ENCODE measurements around the gene RHOB. TPM values are rescaled to one million over a fixed set of nuclear protein-coding genes. Genes with fewer than 3 reads are reported as not detected.
"Not testable (repeated sequence)": the region's sequence is repeated elsewhere in the genome, so short reads cannot be mapped to it uniquely, and the experiment has no call there.

Gene RHOB
- total RNA-seq, 2 donors from 2014 or later, result 12.1 to 26.8 TPM

DNA sequence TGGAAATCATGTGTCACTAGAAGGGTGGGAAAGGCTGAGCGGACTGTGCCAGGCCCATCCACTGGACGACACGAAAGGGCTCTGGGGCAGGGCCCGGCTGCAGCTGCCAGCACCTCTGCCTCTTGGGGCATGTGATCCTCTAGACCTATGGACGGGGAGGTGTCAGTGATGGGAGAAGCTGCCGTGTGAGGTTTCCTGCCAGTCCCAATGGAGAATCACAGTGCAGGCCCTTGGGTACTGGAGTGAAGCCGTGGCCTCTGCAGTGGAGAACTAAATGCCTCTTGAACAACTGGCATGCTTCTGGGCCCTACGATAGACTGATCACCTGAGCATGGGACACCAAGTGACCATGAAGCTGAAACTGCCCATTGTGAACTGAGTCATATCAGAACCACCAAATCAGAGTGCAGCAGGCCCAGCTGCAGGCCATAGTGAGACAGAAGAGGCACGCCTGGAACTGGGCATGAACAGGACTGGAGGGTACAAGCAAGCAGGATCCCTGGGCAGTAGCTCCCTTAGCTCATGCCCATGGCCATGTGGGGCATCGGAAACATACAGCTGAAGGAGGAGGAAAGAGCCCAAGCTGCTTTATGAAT lies 18.8 kb upstream of the RHOB start:
- Mint-ChIP-seq H3K4me3 (no peak overlapping the region), H3K9me3 (no peaks in the 10 kb centered on the region), H3K27ac (no peak overlapping the region), H3K4me1 (ENCODE audit: low read depth in 2 of 2) (peaks cover 40 to 43% of the 10 kb centered on the region in 2 donors), H3K27me3 (peaks cover 0 to 2% of the 10 kb centered on the region in 2 donors), H3K36me3 (no peaks in the 10 kb centered on the region)
- no peak for DNase-seq (ENCODE audit: low spot score)
- ATAC-seq, result no peak

DNA sequence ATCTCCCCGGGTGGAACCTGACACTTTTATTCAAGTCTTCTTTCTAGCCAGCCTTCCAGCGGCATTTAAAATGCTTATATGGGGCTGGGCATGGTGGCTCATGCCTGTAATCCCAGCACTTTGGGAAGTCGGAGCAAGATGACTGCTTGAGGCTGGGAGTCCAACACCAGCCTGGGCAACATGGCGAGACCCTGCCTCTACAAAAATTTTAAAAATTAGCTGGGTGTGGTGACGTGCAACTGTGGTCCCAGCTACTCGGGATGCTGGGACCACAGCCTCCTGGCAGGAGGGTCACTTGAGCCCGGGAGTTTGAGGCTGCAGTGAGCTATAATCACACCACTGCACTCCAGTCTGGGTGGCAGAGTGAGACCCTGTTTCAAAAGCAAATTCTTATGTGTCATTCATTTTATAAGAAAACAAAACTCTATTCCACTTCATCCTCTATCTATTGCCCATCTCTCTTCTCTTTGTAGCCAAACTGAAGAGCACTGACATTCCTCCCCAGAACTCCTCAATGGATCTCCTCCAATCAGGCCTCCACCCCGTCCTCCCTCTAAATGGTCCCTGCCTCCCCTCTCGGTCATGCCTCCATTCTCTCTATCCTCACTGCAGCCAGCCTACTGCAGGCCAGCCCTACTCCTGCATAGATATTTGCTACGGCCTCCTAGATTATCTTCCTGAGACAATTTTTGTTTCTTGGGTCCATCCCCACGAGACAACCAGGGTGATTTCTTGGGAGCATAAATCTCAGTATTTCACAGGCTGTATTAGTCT lies 18.0 kb upstream of the RHOB start:
- H3K27me3 Mint-ChIP-seq, result peaks cover 0 to 2% of the 10 kb centered on the region in 2 donors
- H3K4me1 Mint-ChIP-seq (ENCODE audit: low read depth in 2 of 2), result peaks cover 32 to 36% of the 10 kb centered on the region in 2 donors
- ATAC-seq, result no peak
- H3K4me3 Mint-ChIP-seq, result no peak overlapping the region
- no peak overlapping the region for H3K27ac Mint-ChIP-seq
- DNase-seq (ENCODE audit: low spot score), result no peak
- no peaks in the 10 kb centered on the region for H3K36me3 Mint-ChIP-seq
- H3K9me3 Mint-ChIP-seq, result no peaks in the 10 kb centered on the region

DNA sequence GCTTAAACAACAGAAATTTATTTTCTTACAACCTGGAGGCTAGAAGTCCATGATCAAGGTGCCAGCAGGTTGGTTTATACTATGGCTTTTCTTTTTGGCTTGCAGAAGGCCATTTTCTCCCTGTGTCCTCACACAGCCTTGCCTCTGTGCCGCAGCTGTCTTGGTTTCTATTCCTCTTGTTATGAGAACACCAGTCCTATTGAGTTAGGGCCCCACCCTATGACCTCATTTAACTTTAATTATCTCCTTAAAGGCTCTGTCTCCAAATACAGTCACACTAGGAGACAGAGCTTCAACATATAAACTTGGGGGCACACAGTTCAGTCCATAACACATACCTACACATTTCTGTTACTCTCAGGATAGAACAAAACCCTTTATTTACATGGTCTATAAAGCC lies 17.3 kb upstream of the RHOB start:
- DNase-seq (ENCODE audit: low spot score), result no peak
- H3K4me1 Mint-ChIP-seq (ENCODE audit: low read depth in 2 of 2), result peaks cover 25 to 30% of the 10 kb centered on the region in 2 donors

DNA sequence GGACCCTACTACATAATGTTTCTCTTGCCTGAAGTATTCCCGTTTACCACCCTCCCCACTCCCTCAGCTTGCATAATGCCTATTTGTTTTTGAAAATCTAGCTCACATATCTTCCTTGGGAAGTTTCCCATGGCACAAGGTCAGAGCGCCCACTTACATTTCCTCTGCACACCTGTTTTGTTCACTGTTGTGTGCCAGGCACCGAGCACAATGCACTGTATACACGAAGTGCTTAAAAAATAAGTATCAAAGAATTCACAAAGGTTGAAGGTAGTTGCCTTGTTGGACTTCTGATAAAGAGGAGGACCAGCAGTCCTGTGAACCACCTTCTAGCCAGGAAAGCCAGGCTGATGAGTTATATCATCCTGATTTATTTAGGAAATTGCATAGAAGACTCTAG lies 16.8 kb upstream of the RHOB start:
- DNase-seq (ENCODE audit: low spot score) (no peak), ATAC-seq (no peak)
- Mint-ChIP-seq H3K27me3 (peaks cover 0 to 2% of the 10 kb centered on the region in 2 donors), H3K4me1 (ENCODE audit: low read depth in 2 of 2) (peaks cover 22 to 25% of the 10 kb centered on the region in 2 donors), H3K9me3 (no peaks in the 10 kb centered on the region), H3K36me3 (no peaks in the 10 kb centered on the region), H3K27ac (no peak overlapping the region), H3K4me3 (no peak overlapping the region)

More for the DNA sequence above, 17.3 kb upstream of the RHOB start:
- no peak for ATAC-seq
- Mint-ChIP-seq H3K36me3 (no peaks in the 10 kb centered on the region), H3K4me3 (no peak overlapping the region), H3K9me3 (no peaks in the 10 kb centered on the region), H3K27me3 (peaks cover 0 to 2% of the 10 kb centered on the region in 2 donors), H3K27ac (no peak overlapping the region)

DNA sequence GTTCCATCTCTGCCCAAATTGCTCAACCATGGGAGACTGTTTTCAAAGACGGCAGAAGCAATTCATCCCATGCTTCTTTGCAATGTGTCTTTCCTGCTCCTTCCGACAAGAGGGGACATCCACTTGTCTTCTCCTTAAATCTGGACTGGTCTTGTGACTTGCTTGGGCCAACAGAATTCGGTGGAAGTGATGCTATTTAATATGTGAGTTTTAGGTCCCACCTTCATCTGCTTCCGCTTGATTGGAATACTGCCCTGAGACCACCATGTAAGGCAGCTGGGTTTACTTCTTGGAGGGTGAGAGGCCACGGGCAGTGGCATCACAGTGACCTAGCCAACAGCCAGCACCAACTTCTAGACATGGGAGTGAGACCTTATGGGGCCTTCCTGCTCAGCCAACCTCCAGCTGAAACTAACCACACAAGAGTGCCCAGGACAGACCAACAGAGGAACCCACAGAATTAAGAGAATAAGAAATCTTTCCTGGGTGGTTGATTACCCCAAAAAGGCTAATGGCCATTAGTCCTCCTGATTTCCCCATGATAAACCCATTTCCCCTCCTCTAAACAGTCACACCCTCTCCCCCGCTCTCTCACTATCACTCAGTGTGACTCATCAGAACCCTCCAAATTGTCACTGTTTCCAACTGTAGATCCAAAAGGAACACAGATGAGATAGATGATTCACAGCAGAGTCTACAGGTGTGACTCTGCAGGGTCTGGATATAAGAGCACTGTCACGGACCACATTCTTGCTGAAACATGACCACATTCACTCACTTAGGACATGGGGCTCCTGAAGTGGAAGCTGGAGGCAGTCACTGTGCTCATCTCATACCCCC lies 16.2 kb upstream of the RHOB start:
- DNase-seq (ENCODE audit: low spot score), result no peak
- Mint-ChIP-seq H3K9me3 (no peaks in the 10 kb centered on the region), H3K4me3 (peak overlapping the region; percentile 4), H3K4me1 (ENCODE audit: low read depth in 2 of 2) (peaks cover 16 to 18% of the 10 kb centered on the region in 2 donors), H3K27me3 (peaks cover 0 to 2% of the 10 kb centered on the region in 2 donors), H3K36me3 (no peaks in the 10 kb centered on the region), H3K27ac (no peak overlapping the region)
- ATAC-seq, result peak; percentile 71 to 86

DNA sequence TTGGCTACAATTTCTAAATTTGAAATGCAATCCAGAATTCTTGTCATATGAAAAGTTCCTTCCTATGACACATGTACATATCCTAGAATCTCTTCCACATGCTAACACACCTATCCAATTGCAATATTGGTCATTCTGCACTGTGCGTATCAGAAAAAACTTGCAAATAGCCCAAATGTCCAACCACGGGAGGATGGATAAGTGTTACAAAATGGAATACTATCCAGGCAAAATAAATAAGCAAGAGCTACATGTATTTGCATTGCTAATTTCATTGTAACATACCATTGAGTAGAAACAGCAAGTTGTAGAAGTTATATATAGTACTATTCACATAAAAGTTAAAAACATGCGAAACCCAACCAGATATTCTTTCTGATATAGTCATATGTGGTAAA lies 15.6 kb upstream of the RHOB start:
- no peaks in the 10 kb centered on the region for H3K9me3 Mint-ChIP-seq
- ATAC-seq (no peak), DNase-seq (ENCODE audit: low spot score) (no peak)
- no peaks in the 10 kb centered on the region for H3K36me3 Mint-ChIP-seq
- H3K4me3 Mint-ChIP-seq, result no peak overlapping the region
- H3K27me3 Mint-ChIP-seq, result peaks cover 0 to 2% of the 10 kb centered on the region in 2 donors
- H3K4me1 Mint-ChIP-seq (ENCODE audit: low read depth in 2 of 2), result peaks cover 15 to 16% of the 10 kb centered on the region in 2 donors
- no peak overlapping the region for H3K27ac Mint-ChIP-seq

DNA sequence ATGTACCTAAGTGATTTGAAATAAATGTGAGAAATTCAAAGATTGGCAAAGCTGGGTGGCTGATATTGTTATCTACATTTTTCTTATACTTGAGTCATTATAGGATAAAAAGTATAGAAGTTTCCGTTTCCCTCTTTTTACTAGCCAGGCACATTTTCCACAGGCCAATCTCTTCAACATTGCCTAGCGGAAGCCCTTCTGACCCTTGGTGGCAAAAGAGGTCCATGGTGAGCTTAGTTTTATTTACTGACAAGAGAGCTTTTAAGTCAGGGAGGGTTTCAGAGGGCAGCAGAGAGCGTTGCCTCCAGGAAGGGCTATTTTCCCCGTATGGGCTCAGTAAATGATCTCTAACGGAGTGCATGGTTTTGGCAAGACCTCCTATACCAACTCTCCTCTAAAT lies 15.1 kb upstream of the RHOB start:
- DNase-seq (ENCODE audit: low spot score) (no peak), ATAC-seq (no peak)
- Mint-ChIP-seq H3K27ac (no peak overlapping the region), H3K9me3 (no peaks in the 10 kb centered on the region), H3K27me3 (peaks cover 0 to 2% of the 10 kb centered on the region in 2 donors), H3K4me3 (no peak overlapping the region), H3K36me3 (no peaks in the 10 kb centered on the region), H3K4me1 (ENCODE audit: low read depth in 2 of 2) (peaks cover 15 to 16% of the 10 kb centered on the region in 2 donors)

DNA sequence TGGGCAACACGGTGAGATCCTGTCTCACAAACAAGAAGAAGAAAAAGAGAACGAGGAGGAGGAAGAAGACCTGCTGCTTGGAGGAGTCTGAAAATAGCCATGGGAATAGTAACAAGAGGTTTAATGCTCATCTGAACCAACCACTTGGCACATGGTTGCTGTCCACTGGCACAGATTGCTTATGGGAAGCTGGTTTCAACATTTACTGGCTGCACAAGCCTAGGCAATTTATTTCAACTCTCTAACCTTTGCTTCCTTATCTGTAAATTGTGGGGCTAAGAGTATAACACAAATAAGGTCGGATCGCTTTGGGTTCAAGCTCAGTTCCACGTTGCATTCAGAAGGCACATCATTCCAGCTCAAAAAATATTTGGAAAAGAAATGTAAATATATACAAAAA lies 14.2 kb upstream of the RHOB start:
- Mint-ChIP-seq H3K27me3 (peaks cover 0 to 2% of the 10 kb centered on the region in 2 donors), H3K27ac (no peak overlapping the region), H3K4me3 (no peak overlapping the region), H3K36me3 (no peaks in the 10 kb centered on the region), H3K9me3 (no peaks in the 10 kb centered on the region), H3K4me1 (ENCODE audit: low read depth in 2 of 2) (peaks cover 12 to 16% of the 10 kb centered on the region in 2 donors)
- ATAC-seq (no peak), DNase-seq (ENCODE audit: low spot score) (no peak)

DNA sequence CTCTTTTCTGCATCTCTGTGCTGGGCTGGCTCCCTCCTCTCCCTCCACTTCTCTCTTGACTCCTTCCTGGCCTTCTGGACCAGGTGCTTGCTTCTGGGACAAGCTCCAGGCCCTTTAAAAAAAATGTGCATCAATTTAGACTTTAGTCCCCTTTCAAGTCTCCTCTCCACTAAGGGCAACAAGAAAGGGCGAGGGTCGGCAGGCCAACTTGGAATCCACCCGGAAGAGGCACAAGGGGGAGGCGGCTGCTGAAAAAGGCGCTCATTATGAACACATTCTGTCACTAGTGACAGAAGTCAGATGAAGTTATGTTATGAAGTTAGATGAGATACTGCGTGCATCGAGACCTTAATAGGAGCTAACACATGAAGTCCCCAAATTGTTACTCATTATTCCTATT lies 13.6 kb upstream of the RHOB start:
- Mint-ChIP-seq H3K36me3 (no peaks in the 10 kb centered on the region), H3K9me3 (no peaks in the 10 kb centered on the region), H3K27me3 (peaks cover 0 to 2% of the 10 kb centered on the region in 2 donors), H3K27ac (no peak overlapping the region), H3K4me1 (ENCODE audit: low read depth in 2 of 2) (peaks cover 12 to 16% of the 10 kb centered on the region in 2 donors), H3K4me3 (no peak overlapping the region)
- DNase-seq (ENCODE audit: low spot score), result no peak
- ATAC-seq, result no peak

DNA sequence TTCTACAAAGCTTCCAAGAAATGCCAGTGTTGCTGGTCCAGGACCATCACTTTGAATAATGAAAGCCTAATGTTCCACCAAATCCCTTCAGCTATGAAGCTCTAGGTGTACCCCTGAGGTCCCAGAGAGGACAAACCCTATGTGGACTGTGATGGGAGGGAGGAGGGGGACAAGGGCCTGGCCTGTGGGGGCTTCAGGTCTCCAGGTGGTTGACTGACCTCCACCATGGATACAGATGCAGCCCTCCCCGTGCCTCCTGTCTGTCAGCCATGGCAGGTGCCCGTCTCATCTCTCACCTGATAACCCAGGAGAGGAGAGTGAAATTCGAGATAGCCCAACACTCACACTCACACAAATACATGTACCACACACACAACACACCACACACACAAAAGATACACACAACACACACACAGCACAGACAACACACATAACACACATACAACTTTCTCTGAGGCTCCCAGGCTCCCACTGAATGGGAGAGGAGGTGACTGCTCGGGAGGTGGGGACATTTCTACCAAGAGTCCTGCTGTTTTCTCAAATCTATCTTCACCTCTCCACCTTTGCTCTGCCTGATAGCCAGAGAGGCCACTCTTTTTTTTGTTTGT lies 12.8 kb upstream of the RHOB start:
- H3K36me3 Mint-ChIP-seq, result no peaks in the 10 kb centered on the region
- no peak overlapping the region for H3K4me3 Mint-ChIP-seq
- peaks cover 2 to 4% of the 10 kb centered on the region in 2 donors for H3K27me3 Mint-ChIP-seq
- H3K9me3 Mint-ChIP-seq, result no peaks in the 10 kb centered on the region
- ATAC-seq (no peak), DNase-seq (ENCODE audit: low spot score) (no peak)
- H3K27ac Mint-ChIP-seq, result no peak overlapping the region
- H3K4me1 Mint-ChIP-seq (ENCODE audit: low read depth in 2 of 2), result peaks cover 12 to 16% of the 10 kb centered on the region in 2 donors

DNA sequence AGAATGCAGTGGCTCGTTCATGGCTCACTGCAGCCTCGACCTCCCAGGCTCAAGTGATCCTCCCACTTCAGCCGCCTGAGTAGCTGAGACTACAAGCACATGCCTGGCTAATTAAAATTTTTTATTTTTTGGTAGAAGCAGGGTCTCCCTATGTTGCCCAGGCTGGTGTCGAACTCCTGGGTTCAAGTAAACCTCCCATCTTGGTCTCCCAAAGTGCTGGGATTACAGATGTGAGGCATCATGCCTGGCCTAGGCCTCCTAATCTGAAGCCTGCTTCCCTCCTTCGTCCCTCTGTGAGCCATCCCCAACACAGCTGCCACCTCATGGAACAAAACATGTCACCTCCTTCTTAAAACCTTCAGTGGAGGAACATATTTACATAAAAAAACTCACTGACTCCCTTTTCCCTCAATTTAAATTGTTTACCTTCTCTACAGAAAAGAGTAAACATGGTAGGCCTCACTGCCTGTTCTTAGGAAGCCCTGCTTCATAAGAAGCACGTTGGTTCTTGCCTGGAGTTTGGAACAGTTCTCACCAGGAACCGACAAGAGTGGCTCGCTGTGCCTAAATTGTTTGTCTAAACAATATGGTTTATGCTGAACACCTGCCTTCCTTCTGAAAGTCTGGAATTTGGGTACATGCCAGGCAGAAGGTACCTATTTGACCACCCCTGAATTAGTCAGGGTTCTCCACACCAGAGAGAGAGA lies 12.1 kb upstream of the RHOB start:
- DNase-seq (ENCODE audit: low spot score) (no peak), ATAC-seq (no peak)
- H3K36me3 Mint-ChIP-seq, result no peaks in the 10 kb centered on the region
- H3K27me3 Mint-ChIP-seq, result peaks cover 2 to 9% of the 10 kb centered on the region in 2 donors
- no peaks in the 10 kb centered on the region for H3K9me3 Mint-ChIP-seq
- H3K27ac Mint-ChIP-seq, result no peak overlapping the region
- no peak overlapping the region for H3K4me3 Mint-ChIP-seq
- H3K4me1 Mint-ChIP-seq (ENCODE audit: low read depth in 2 of 2), result peaks cover 12 to 16% of the 10 kb centered on the region in 2 donors

DNA sequence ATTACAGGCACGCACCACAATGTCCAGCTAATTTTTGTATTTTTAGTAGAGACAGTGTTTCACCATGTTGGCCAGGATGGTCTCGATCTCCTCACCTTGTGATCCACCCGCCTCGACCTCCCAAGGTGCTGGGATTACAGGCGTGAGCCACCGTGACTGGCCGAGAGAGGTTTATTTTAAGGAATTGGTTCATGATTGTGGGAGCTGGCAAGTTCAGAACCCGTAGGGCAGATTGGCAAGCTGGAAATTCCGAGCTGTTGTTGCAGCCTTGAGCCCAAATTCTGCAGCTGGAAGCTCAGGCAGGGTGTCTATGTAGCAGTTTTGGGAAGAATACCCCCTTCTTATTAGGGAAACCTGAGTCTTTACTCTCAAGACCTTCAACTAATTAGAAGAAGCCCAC lies 11.4 kb upstream of the RHOB start:
- not testable (repeated sequence) for H3K4me3 Mint-ChIP-seq

More for the DNA sequence above, 11.4 kb upstream of the RHOB start:
- not testable (repeated sequence) for H3K27ac Mint-ChIP-seq; H3K36me3 Mint-ChIP-seq; ATAC-seq; H3K27me3 Mint-ChIP-seq; H3K4me1 Mint-ChIP-seq (ENCODE audit: low read depth in 2 of 2); DNase-seq (ENCODE audit: low spot score); H3K9me3 Mint-ChIP-seq

All from natural killer cell treated with Interleukin-12 subunit alpha and Interleukin-12 subunit beta and Interleukin-15 and Interleukin-18, amount 100 ng/mL, for 72 hours (primary cell).